H1 (cell line): ENCODE measurements around the gene PPP2R2B. TPM values are rescaled to one million over a fixed set of nuclear protein-coding genes. Genes with fewer than 3 reads are reported as not detected.

Experiments used
- CTCF ChIA-PET: fragments of 300-600 bp; sonication (Branson Sonifier 250); formaldehyde crosslinking; loops from one replicate; lab custom pipeline; 2021; ENCODE audit not compliant: partially characterized antibody; lab: Charles Lee
- POLR2A ChIA-PET: fragments of 300-600 bp; sonication (Branson Sonifier 250); formaldehyde crosslinking; loops from one replicate; lab custom pipeline; 2021; ENCODE audit warnings: inconsistent platforms; ENCODE audit not compliant: partially characterized antibody; lab: Charles Lee
- DNase-seq, 2 experiments: peaks; one replicate each; pipeline versions ENCODE4 v3.0.0 to v3.0.0-alpha.2; 2010 to 2022; ENCODE audit warnings: low spot score in 2 of 2, low read depth in 1 of 2, mixed read lengths in 1 of 2
- FAIRE-seq: peaks from 2 replicates; lab custom pipeline; 2011; peaks lifted over from hg19 to GRCh38; lab: Jason Lieb, UNC
- H2AFZ ChIP-seq: 2 replicates; pipeline ENCODE4 v1.8.1; 2012; ENCODE audit warnings: low read length, inconsistent platforms
- H2AK5ac ChIP-seq: 2 replicates; pipeline ENCODE4 v1.6.1; 2013; ENCODE audit warnings: low read depth, low read length
- H2BK120ac ChIP-seq: replicated peaks from 2 replicates; pipeline ENCODE3; 2013; ENCODE audit warnings: low read depth, low read length, inconsistent platforms
- H2BK12ac ChIP-seq: 2 replicates; pipeline ENCODE4 v1.6.1; 2013; ENCODE audit warnings: low read depth, low read length
- H2BK15ac ChIP-seq: 2 replicates; pipeline ENCODE4 v1.6.1; 2013; ENCODE audit warnings: low read length
- H2BK20ac ChIP-seq: 2 replicates; pipeline ENCODE4 v1.6.1; 2013; ENCODE audit warnings: low read length
- H2BK5ac ChIP-seq: 2 replicates; pipeline ENCODE4 v1.6.1; 2013; ENCODE audit warnings: low read depth, low read length
- H3K14ac ChIP-seq: 2 replicates; pipeline ENCODE4 v1.6.1; 2013; ENCODE audit warnings: inconsistent platforms; ENCODE audit not compliant: insufficient read length
- H3K18ac ChIP-seq: 2 replicates; pipeline ENCODE4 v1.6.1; 2013; ENCODE audit warnings: low read length; ENCODE audit errors: extremely low read depth
- H3K23ac ChIP-seq: 2 replicates; pipeline ENCODE4 v1.6.1; 2013; ENCODE audit warnings: inconsistent platforms; ENCODE audit not compliant: insufficient read length
- H3K23me2 ChIP-seq: 2 replicates; pipeline ENCODE4 v1.6.1; 2013; ENCODE audit warnings: low read depth, low read length
- H3K27ac ChIP-seq: 2 replicates; pipeline ENCODE4 v1.6.1; 2011; ENCODE audit warnings: low read depth, low read length, inconsistent platforms
- H3K27me3 ChIP-seq, 4 experiments: replicated peaks in 1 of 4; 1 replicate in 1 of 4; 2 replicates in 3 of 4; pipeline versions ENCODE4 v1.6.1 to v1.8.1; 2011 to 2013; ENCODE audit warnings: low read length in 3 of 4, mild to moderate bottlenecking in 3 of 4, inconsistent platforms in 2 of 4, mixed read lengths in 2 of 4, moderate library complexity in 1 of 4; ENCODE audit not compliant: control insufficient read depth in 3 of 4, insufficient read depth in 3 of 4; ENCODE audit errors: extremely low read depth in 1 of 4
- H3K36me3 ChIP-seq, 4 experiments: 2 replicates each; pipeline versions ENCODE4 v1.6.1 to v1.8.1; 2011 to 2013; ENCODE audit warnings: mild to moderate bottlenecking in 4 of 4, low read length in 3 of 4, moderate library complexity in 2 of 4, control low read depth in 1 of 4, inconsistent platforms in 1 of 4; ENCODE audit not compliant: insufficient read depth in 4 of 4, control insufficient read depth in 2 of 4
- H3K4ac ChIP-seq: replicated peaks from 2 replicates; pipeline ENCODE3; 2013; ENCODE audit warnings: low read length, low read depth, mixed read lengths, inconsistent platforms; ENCODE audit not compliant: insufficient read length
- H3K4me1 ChIP-seq, 4 experiments: replicated peaks in 1 of 4; 1 replicate in 1 of 4; 2 replicates in 3 of 4; pipeline versions ENCODE4 v1.6.1 to v1.8.1; 2011 to 2013; ENCODE audit warnings: low read length in 3 of 4, inconsistent platforms in 2 of 4, mixed read lengths in 1 of 4; ENCODE audit not compliant: insufficient read depth in 4 of 4, control insufficient read depth in 3 of 4
- H3K4me2 ChIP-seq, 2 experiments: 2 replicates each; pipeline versions ENCODE4 v1.6.1 to v1.8.1; 2011 to 2013; ENCODE audit warnings: low read depth in 2 of 2, low read length in 2 of 2, control low read depth in 1 of 2, inconsistent platforms in 1 of 2, mild to moderate bottlenecking in 1 of 2; ENCODE audit not compliant: insufficient read depth in 1 of 2
- H3K4me3 ChIP-seq, 4 experiments: fragments of 200-600, 300-600 bp in 1 of 4; sonication (generic), shearing (Covaris generic), sonication (Bioruptor Twin) in 1 of 4; 2 replicates each; pipeline versions ENCODE4 v1.5.1 to v1.8.1; 2011 to 2016; ENCODE audit warnings: low read length in 4 of 4, low read depth in 3 of 4, control low read depth in 2 of 4, inconsistent platforms in 2 of 4, mild to moderate bottlenecking in 2 of 4, mixed read lengths in 1 of 4, moderate library complexity in 1 of 4; ENCODE audit not compliant: insufficient read depth in 2 of 4; ENCODE audit errors: extremely low read depth in 1 of 4
- H3K56ac ChIP-seq: replicated peaks from 2 replicates; pipeline ENCODE3; 2013; ENCODE audit warnings: low read depth, mild to moderate bottlenecking, mixed read lengths, low read length, inconsistent platforms; ENCODE audit not compliant: insufficient read length
- H3K79me1 ChIP-seq: 2 replicates; pipeline ENCODE4 v1.6.1; 2013; ENCODE audit warnings: low read depth, low read length, control low read depth
- H3K79me2 ChIP-seq, 2 experiments: 2 replicates each; pipeline versions ENCODE4 v1.6.1 to v1.8.1; 2012 to 2013; ENCODE audit warnings: low read length in 2 of 2, mild to moderate bottlenecking in 2 of 2, inconsistent platforms in 1 of 2; ENCODE audit not compliant: insufficient read depth in 2 of 2, control insufficient read depth in 1 of 2
- H3K9ac ChIP-seq, 4 experiments: replicated peaks in 1 of 4; 1 replicate in 1 of 4; 2 replicates in 3 of 4; pipeline versions ENCODE4 v1.6.1 to v1.8.1; 2011 to 2013; ENCODE audit warnings: low read depth in 3 of 4, low read length in 3 of 4, control low read depth in 2 of 4, mild to moderate bottlenecking in 2 of 4, moderate library complexity in 2 of 4, inconsistent platforms in 1 of 4; ENCODE audit errors: extremely low read depth in 1 of 4
- H3K9me3 ChIP-seq, 2 experiments: 2 replicates each; pipeline versions ENCODE4 v1.6.1 to v1.8.1; 2012 to 2013; ENCODE audit warnings: mild to moderate bottlenecking in 2 of 2, moderate library complexity in 2 of 2, control low read depth in 1 of 2, inconsistent platforms in 1 of 2, low read depth in 1 of 2, low read length in 1 of 2, mixed read lengths in 1 of 2; ENCODE audit not compliant: insufficient read depth in 2 of 2
- H4K20me1 ChIP-seq, 2 experiments: replicated peaks in 1 of 2; 2 replicates each; pipeline versions ENCODE3 to v1.8.1; 2011 to 2013; ENCODE audit warnings: inconsistent platforms in 2 of 2, low read length in 2 of 2, mild to moderate bottlenecking in 1 of 2; ENCODE audit not compliant: insufficient read depth in 2 of 2, control insufficient read depth in 1 of 2
- H4K5ac ChIP-seq: 2 replicates; pipeline ENCODE4 v1.6.1; 2013; ENCODE audit warnings: low read length, low read depth, mixed read lengths, inconsistent platforms; ENCODE audit not compliant: insufficient read length
- H4K8ac ChIP-seq: 2 replicates; pipeline ENCODE4 v1.8.0; 2013; ENCODE audit warnings: mild to moderate bottlenecking, moderate library complexity, low read length, inconsistent platforms; ENCODE audit not compliant: insufficient read depth; ENCODE audit errors: extremely low read depth
- H4K91ac ChIP-seq: replicated peaks from 2 replicates; pipeline ENCODE3; 2013; ENCODE audit warnings: low read length, mixed read lengths, inconsistent platforms; ENCODE audit not compliant: insufficient read length
- ASH2L ChIP-seq: fragments of 200-600, 300-600 bp; sonication (generic); IDR thresholded peaks from one replicate; pipeline ENCODE4 v1.7.1; 2017; ENCODE audit warnings: low read length
- E2F6 ChIP-seq: IDR thresholded peaks from 2 replicates; pipeline ENCODE4 v1.6.1; 2012; ENCODE audit warnings: inconsistent platforms
- FOSL1 ChIP-seq: IDR thresholded peaks from 2 replicates; pipeline ENCODE4 v1.6.1; 2011; ENCODE audit warnings: mild to moderate bottlenecking, low read depth, low read length, moderate library complexity; ENCODE audit not compliant: insufficient read depth
- GABPA ChIP-seq: IDR thresholded peaks from 2 replicates; pipeline ENCODE4 v1.6.1; 2011; ENCODE audit warnings: mild to moderate bottlenecking, low read length, moderate library complexity, borderline replicate concordance; ENCODE audit not compliant: insufficient read depth
- SIN3A ChIP-seq, 2 experiments: IDR thresholded peaks in 1 of 2; conservative IDR thresholded peaks in 1 of 2; 2 replicates each; pipeline ENCODE4 v1.6.1; 2011 to 2012; ENCODE audit warnings: low read length in 2 of 2, improper control_type of control experiment in 1 of 2, low read depth in 1 of 2, mild to moderate bottlenecking in 1 of 2
- SP4 ChIP-seq: IDR thresholded peaks from 2 replicates; pipeline ENCODE4 v1.6.1; 2012; ENCODE audit warnings: low read length, inconsistent platforms
- TAF1 ChIP-seq: IDR thresholded peaks from 2 replicates; pipeline ENCODE4 v1.6.1; 2011; ENCODE audit warnings: mild to moderate bottlenecking, low read depth, low read length
- TEAD4 ChIP-seq: IDR thresholded peaks from 2 replicates; pipeline ENCODE4 v1.6.1; 2012; ENCODE audit warnings: low read depth, low read length, inconsistent platforms, mixed read lengths
- WGBS, 2 experiments: shearing (Covaris generic) in 1 of 2; methylation state at CpG; one replicate each; pipeline versions ENCODE4 v1.1.6 to v1.1.7; 2013 to 2015; ENCODE audit warnings: low lambda C conversion rate in 2 of 2, mixed read lengths in 2 of 2, inconsistent platforms in 1 of 2, low coverage in 1 of 2, missing lambda C conversion rate in 1 of 2; ENCODE audit not compliant: insufficient replicate concordance in 2 of 2, insufficient coverage in 1 of 2, insufficient read length in 1 of 2; ENCODE audit errors: extremely low coverage in 1 of 2, missing lambda C conversion rate in 1 of 2; 5-methylcytosine and 5-hydroxymethylcytosine counted together
- polyA plus RNA-seq, 7 experiments: library from polyadenylated mRNA; depleted of rRNA in 3 of 7; stranded (reverse) in 5 of 7; unstranded in 2 of 7; fragments of >200 nt in 5 of 7; fragments of 200-250 nt in 2 of 7; gene quantifications; 1 replicate in 5 of 7; 2 replicates in 1 of 7; 4 replicates in 1 of 7; pipeline versions ENCODE4 v1.2.1 to v1.2.3, GENCODE V29; 2011 to 2013; ENCODE audit warnings: missing spikeins in 2 of 7, mixed read lengths in 2 of 7
- total RNA-seq: library from RNA; stranded (reverse); fragmentation: NEBNext Ultra II Directional; extraction: Animal tissue kit (Norgen Biotek cat#: 25700); gene quantifications from 2 replicates; pipeline ENCODE4 v1.2.1, GENCODE V29; 2021

The PPP2R2B gene
- total and polyA plus RNA-seq, 2 of the 8 experiments (the other 6 are each of a cell fraction or from before 2014, with no cell fraction given), result 21.1 to 37.1 TPM

- no peak overlapping the region for H3K4me2 ChIP-seq
- H3K27ac ChIP-seq, result no peak overlapping the region
- no peaks in the 10 kb centered on the region for H3K9me3 ChIP-seq
- no peak overlapping the region; the same call in 1 of the 2 replicates for H4K8ac ChIP-seq
- FAIRE-seq, result no peak
- H3K36me3 ChIP-seq, result no peaks in the 10 kb centered on the region
- DNase-seq, result no peak
- no peak overlapping the region for H3K4me3 ChIP-seq
- CTCF ChIA-PET, result interaction anchor here (1.6 to 10.7 kb wide), 2 partner anchors 10 to 46 kb away, joined by 6 to 78 read pairs; no protein-coding TSS in a partner anchor
- no peaks in the 10 kb centered on the region for H3K27me3 ChIP-seq
- H3K79me1 ChIP-seq, result no peaks in the 10 kb centered on the region
- no peak overlapping the region for H2BK5ac ChIP-seq
- H3K4ac ChIP-seq, result no peak overlapping the region
- H3K23ac ChIP-seq, result no peak overlapping the region
- no peak overlapping the region for H4K91ac ChIP-seq
- no peaks in the 10 kb centered on the region for H3K79me2 ChIP-seq
- H2BK15ac ChIP-seq, result no peak overlapping the region
- H2BK120ac ChIP-seq, result no peak overlapping the region
- no peaks in the 10 kb centered on the region for H3K23me2 ChIP-seq
- POLR2A ChIA-PET, result no interaction called here
- H3K4me1 ChIP-seq, result peaks cover 0 to 5% (median under 1%) of the 10 kb centered on the region in 4 experiments; a peak in 2 of 7 replicates
- H2BK20ac ChIP-seq, result no peak overlapping the region
- H2AK5ac ChIP-seq, result no peak overlapping the region
- no peak overlapping the region for H3K18ac ChIP-seq
- WGBS, 2 experiments, result 94% methylated on average over 1 of the region's 1 CpG; no CpG with 5 or more reads in 1 of the 2 experiments
- no peak overlapping the region for H3K9ac ChIP-seq
- no peak overlapping the region for H2BK12ac ChIP-seq
- H2AFZ ChIP-seq, result no peak overlapping the region
- no peak overlapping the region for H3K56ac ChIP-seq
- TF ChIP-seq TEAD4 (no peak), SP4 (no peak), GABPA (no peak), ASH2L (no peak), E2F6 (no peak), SIN3A (conservative IDR thresholded peaks at IDR 0.05 in 1 of 2, IDR thresholded peaks at IDR 0.05 in 1 of 2; ENCODE audit: low read depth in 1 of 2, low read length in 2 of 2) (no peak), TAF1 (no peak), FOSL1 (no peak)
- no peaks in the 10 kb centered on the region for H4K20me1 ChIP-seq
- no peak overlapping the region for H4K5ac ChIP-seq
- H3K14ac ChIP-seq, result no peak overlapping the region
Observed at GRCh38 chr5:146917931-146918330, 39.4 kb upstream of the PPP2R2B start.
